Brain pericyte (primary cell): Measurements from ENCODE around the gene DOK7.
"Not testable (repeated sequence)": the region's sequence is repeated elsewhere in the genome, so short reads cannot be mapped to it uniquely, and the experiment has no call there.

Experiments
- DNase-seq: peaks from one replicate; pipeline ENCODE4 v3.0.0-alpha.2; 2012; ENCODE audit warnings: low read depth, low spot score

DOK7 gene

DNA sequence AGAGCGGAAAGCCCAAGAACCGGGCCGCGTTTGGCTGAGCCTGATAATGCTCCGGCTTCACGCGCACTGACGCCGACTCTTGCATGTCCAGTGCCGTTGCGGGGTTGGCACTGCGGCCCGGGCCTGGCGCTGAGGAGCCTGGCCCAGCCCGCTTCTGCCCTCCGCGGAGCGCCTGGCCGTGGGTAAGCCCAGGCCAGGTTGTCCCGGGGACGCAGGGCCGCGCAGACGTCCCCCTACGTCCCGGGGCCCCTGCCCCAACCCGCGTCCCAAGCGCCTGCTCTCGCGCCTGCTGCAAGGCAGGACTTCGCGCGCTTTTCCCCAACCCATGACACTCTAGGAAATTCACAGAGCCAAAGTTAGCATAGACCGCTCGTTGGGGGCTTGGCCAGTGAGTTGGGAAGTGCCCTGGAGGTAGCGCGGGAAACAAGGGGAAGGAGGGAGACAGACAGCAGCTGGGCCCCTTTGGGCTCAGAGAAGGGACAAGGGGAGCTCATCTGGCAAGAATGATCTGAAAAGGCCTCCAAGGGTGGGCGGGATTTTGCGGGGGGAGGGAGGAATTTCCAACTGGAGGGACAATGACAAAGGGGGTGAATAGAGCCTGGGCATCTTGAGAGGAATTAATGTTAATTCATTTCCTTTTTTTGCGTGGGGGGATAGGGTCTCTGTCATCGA lies 69.8 kb downstream of the DOK7 start:
- no peak for DNase-seq

DNA sequence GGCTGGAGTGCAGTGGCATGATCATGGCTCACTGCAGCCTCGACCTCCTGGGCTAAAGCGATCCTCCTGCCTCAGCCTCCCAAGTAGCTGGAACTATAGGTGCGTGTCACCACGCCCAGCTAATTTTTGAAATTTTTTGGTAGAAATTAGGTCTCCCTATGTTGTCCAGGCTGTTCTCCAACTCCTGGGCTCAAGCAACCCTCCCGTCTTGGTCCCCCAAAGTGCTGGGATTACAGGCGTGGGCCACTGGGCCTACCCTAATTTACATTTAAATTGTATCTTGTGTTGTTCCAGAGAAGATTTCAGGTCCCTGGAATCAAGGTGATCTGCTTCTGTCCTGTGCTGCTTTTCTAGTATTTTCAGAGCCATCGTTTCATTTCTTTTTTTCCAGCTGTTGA lies 70.3 kb downstream of the DOK7 start:
- DNase-seq = no peak

DNA sequence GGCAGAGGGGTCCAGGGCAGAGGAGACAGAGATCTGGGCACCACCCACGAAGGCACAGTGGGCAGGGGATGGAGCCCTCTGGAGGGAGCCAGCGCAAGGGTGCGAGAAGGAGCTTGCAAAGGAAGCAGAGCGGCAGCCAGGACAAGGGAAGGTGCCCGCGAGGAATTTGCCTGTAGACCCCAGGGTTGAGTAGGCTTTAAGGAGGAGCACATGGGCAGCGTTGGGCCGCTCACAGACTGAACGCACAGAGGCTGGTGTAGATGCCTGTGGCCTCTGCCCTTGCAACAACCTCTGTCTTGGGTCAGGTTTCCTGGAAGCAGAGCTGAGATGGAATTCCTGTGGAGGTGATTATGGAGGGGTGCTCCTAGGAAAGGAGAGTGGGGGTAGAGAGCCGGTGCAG lies 72.7 kb downstream of the DOK7 start:
- DNase-seq = not testable (repeated sequence)

DNA sequence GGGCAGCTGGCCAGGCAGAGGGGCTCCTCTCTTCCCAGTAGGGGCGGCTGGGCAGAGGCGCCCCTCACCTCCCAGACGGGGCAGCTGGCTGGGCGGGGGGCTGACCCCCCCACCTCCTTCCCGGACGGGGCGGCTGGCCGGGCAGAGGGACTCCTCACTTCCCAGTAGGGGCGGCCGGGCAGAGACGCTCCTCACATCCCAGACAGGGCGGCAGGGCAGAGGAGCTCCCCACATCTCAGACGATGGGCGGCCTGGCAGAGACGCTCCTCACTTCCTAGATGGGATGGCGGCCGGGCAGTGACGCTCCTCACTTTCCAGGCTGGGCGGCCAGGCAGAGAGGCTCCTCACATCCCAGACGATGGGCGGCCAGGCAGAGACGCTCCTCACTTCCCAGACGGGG lies 75.8 kb downstream of the DOK7 start:
- DNase-seq = not testable (repeated sequence)

DNA sequence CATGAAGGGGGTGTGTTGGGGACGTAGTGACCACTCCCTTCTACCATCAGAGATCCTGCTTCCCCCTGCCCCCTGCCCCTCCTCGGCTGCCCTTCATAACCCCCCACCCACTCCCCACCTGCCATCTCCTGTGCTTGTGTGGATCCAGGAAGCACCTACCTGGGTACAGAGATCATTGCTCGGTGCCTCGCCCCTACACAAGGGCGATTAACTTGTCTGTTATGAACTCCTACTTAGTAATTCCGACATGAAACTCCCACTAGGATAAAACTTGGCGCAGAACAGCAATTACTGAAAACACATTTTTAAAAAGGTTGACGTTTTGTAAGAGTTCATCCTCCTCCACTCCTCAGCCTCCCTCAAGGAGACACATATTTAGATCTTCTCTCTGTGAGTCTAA lies 80.3 kb downstream of the DOK7 start:
- not testable (repeated sequence) for DNase-seq
